ENCODE measurements around the gene CPVL.

GRCh38 chr7:29003703-29004102, 142.6 kb downstream of the CPVL start:
- TF ChIP-seq TAF1 (IDR thresholded peaks at IDR 0.05; ENCODE audit: borderline replicate concordance, low read depth, low read length), result no peak
- TF ChIP-seq POLR2AphosphoS5 (IDR thresholded peaks at IDR 0.05; ENCODE audit: low read depth, low read length), result no peak

All from GM12892 (cell line).